NCI-H2171 treated with DMSO at 0.1 percent for 48 hours (cell line): ENCODE measurements around the gene STK38L.
A peak's percentile ranks its signal among the peaks of the same experiment; 100 is the strongest.

ENCODE experiments used
- DNase-seq: peaks from one replicate; lab custom pipeline; 2025; lab: John Stamatoyannopoulos, UW

STK38L gene

DNA sequence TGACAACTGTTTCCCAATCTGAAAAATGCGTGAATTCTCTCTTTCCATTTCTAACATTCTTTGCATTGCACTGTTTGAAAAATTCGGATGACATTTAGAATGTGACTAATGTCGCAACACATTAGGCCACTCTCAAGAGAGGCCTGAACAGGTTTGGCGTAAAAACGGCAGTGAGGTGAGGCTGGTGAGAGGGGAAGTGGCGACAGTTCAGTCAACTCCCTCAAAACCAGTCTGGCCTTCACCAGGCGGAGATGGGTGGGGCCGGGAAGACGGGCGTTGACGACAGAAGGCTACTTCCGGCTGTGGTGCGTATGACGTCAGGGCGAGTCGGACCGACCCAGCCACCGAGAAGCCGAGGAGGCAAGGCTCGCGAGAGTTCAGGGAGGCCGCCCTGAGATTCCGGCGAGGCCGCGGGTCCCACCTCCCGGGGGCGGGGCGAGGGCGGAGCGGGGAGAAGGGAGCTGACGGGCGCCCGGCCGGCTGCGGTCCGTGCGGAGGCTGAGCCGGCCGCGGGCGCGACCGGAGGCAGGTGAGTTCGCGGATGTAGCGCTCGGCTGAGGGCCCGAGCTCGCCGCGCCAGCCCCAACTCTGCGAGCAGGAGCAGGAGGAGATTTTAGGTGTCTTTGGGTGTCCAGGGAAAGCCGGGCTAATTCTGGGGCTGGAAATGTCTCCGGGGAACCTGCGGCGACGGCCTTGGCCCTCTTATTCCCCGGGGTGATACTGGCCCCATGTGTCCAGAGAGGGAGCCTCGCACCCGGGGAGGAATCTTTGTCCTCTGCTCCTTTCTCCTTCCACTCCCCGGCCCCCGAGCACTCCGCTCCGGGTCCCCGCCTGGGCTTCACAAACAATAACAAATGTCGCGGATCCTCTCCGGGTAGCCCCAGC lies at the start of gene STK38L:
Gene STK38L, plus strand, starts transcription at position 483 of the 885 bp plus-strand sequence. CDS start 53,435 bp downstream, outside the sequence.
- peak; percentile 97 for DNase-seq

DNA sequence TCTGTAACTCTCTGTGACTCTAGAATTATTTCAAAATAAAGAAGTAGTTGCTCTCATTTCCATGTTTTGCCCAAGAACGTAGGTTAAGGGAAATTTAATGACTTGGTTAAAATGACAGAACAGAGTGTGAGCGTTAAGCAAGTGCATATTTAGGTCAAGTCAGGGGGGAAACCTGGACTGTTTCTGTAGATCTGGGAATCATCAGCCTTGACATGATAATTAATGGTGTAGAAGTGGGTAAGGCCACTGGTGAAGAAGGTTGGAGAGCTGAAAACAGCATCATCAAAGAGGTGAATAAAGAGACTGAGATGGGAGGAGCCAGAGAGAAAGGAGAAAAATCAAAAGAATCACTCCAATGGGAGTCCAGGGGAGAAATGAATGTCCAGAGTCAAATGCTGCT lies 49.4 kb upstream of the STK38L start:
- no peak for DNase-seq

DNA sequence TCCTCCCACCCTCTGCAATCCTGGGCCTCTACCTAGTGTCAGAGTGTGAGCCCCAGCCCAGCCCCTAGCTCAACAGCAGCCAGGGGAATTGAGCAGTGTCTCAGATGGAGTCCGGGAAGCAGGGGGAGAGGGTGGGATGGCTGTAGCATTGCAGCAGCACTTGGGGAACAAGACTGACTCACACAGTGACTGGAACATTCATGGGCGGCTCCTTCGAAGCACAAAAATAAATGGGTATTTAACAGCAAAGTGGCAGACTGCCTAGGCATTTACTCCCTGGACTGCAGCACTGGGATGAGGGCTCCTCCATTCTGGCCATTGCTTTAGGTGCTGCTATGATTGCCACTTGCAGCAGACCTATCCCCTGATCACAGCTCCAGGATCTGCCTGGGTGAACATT lies 46.0 kb upstream of the STK38L start:
- DNase-seq: no peak

- DNase-seq: no peak
Observed at GRCh38 chr12:27199638-27200300, 44.3 kb upstream of the STK38L start.

DNA sequence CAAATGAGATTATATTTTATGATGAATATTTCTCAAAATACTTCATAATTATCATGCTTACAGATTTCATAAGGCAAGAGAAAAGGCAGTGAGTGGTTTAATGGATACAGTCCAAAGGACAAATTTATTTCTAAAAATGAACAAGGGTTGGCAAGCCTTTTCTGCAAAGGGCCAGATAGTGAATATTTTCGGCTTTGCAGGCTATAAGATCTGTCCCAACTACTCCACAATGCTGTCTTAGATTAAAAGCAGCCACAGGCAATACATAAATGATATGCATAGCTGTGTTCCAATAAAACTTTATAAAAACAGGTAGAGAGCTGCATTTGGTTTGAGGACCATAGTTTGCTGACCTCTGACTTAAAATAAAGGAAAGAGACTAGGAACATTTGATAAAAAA lies 42.9 kb upstream of the STK38L start:
- no peak for DNase-seq

DNA sequence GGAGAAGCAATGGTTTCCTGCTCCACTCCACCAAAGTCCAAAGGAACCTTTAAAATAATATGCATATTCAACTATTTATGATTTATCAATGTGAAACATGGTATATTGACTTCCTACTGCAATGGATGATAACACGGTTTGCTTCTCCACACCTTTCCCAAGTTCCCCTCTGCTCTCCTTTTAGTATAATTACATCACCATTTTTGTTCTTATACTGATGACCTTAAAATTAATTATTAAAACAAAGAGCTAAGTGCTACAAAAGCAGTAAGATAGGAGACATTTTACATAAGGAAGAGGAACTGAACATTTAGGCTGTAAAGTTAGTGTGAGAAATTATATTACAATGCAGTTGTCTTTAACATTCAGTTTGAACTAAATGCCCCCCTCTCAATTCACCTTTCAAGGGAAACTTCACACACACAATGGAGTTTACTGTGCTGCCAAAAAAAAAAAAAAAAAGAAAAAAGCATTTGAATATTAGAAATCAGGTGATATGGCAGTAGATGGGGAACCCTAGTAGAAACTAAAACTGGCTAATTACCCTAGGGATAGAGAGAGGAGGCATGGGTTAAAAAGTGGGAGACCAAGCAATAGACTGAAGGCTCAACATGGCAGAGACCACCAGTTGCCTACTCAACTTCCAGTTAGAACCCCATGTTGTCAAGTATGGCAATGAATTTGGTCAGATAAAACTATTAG lies 37.1 kb upstream of the STK38L start:
- no peak for DNase-seq

DNA sequence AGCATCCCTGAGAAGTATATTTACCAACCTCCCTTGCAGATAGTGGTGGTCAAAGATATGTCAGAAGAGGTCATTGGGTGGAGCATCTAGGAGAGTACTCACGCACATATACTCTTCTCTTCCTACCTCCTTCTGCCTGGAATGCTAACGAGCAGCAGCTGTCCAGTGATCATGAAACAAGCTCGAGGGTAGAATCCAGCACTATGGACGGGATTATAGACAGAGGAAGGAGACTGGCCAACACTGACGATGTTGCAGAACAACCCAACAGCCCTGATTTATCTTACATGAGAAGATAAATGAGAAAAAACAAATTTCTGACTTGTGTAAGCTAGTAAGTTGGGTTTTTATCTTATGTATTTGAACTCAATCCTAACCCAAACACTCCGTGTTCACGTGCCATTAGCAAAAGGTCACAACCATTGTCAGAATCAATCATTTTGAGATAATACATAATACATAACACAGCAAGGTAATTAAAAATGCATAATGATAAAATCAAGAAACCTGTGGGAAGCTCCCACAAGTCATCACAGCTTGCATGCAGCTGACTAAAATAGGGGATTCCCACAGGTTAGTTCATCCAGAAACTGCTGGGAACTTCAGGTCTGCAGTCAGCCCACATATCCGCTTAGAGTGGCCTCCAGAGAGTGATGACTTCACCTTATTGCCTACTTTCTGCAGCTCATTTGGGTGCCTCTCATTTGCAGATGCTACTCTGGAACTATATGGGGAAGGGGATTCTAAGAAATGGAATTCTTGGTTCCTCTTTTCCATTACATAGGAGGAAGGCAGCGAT lies 36.3 kb upstream of the STK38L start:
- DNase-seq: no peak

DNA sequence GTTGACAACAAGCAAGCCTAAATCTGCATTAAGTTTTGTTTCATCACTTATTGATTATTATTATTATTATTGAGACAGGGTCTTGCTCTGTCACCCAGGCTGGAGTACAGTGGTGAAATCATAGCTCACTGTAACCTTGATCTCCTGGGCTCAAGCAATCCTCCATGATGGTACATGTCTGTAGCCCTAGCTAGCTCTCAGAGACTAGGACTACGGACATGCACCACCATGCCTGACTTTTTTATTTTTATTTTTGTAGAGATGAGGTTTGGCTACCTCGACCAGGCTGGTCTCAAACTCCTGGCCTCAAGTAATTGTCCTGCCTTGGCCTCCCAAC lies 35.7 kb upstream of the STK38L start:
- no peak for DNase-seq

DNA sequence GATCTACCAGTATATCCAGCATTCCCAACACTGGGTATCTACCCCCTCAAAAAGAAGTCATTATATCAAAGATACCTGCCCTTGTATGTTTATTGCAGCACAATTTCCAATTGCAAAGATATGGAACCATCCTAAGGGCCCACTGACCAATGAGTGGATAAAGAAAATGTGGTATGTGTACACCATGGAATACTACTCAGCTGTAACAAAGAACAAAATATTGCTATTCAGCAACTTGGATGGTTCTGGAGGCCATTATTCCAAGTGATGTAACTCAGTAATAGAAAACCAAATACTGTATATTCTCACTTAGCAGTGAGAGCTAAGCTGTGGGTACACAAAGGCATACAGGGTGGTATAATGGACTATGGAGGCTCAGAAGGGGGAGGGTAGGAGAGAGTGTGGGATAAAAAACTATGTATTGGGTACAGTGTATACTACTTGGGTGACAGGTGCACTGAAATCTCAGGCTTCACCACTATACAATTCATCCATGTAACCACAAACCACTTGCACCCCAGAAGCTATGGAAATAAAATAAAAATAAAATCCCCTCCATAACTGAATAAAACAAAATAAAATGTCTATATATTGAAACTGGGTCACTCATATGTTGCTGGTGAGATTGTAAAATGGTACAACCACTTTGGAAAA lies 34.7 kb upstream of the STK38L start:
- DNase-seq: no peak

GRCh38 chr12:27210187-27210586 lies 33.9 kb upstream of the STK38L start:
- no peak for DNase-seq

DNA sequence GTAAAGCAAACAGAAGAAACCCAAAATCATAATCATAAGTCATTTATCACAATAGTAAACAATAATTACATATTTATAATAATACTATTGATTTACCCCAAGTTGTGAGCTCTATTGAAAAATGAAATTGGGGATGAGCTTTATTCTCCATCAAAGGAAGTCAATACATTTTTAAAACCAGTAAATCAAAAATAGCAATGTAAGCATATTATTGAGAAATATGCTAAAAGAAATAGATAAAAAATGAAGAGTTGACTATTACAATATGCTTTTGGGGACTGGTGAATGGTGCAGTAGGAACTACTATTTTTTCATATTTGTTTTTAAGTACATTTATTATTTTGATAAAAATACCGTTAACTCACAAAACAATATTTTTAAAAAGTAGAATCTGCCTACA lies 31.2 kb upstream of the STK38L start:
- no peak for DNase-seq

DNA sequence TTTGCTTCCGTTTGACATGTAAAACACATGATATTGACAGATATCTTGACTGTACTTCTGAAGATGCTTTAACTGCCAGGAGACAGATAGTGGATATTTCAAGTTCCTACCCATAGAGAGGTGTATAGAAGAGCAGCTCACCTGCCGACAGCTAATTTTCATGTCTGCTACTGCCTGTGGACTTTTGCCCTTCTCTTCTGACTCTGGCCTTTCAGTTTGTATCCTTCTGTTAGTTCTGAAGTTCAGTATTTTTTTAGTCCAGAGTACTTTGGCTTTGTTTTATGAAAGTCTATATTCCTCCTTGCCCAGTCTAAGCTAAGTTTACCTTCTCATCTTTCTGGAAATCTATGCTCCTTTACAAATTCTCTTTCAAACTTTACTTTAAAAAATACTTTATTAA lies 30.8 kb upstream of the STK38L start:
- no peak for DNase-seq

- no peak for DNase-seq
Observed at GRCh38 chr12:27213830-27214787, 30.0 kb upstream of the STK38L start.

GRCh38 chr12:27217590-27217989 lies 26.5 kb upstream of the STK38L start:
- no peak for DNase-seq

DNA sequence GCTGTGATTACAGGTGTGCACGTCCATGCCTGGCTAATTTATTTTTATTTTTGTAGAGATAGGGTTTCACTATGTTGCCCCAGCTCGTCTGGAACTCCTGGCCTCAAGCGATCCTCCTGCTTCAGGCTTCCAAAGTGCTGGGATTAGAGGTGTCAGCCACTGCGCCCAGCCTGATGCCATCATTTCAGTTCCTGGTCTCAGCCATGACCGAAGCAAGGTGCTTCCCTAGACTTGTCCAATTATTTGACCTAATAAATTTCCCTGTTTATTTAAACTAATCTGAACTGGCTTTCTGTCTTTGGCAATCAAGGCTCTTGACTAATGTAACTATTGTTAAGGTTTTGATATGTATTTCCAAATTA lies 24.4 kb upstream of the STK38L start:
- peak; percentile 9 for DNase-seq

- no peak for DNase-seq
Observed at GRCh38 chr12:27220055-27220987, 23.8 kb upstream of the STK38L start.

DNA sequence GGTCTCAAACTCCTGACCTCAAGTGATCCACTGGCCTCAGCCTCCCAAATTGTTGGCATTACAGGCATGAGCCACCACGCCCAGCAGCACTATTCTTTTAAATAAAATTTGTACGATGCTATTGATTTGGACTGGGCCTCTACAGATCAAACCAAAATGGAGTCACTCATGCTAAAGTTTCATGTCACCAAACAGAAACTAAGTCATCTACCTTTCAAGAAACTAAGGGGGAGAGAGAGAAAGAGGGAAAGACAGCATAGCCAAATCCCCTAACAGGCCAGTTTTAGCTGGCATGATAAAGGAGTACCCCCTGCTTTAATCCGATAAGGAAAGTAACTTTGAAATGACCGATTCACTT lies 23.1 kb upstream of the STK38L start:
- no peak for DNase-seq

- no peak for DNase-seq
Observed at GRCh38 chr12:27221625-27222387, 22.3 kb upstream of the STK38L start.
